ENCODE data around the gene CREB3. TPM values are rescaled to one million over a fixed set of nuclear protein-coding genes. Genes with fewer than 3 reads are reported as not detected.
A peak's percentile ranks its signal among the peaks of the same experiment; 100 is the strongest.

CREB3 gene
- total RNA-seq, 1 experiment from 2014 or later, result 27.3 TPM

DNA sequence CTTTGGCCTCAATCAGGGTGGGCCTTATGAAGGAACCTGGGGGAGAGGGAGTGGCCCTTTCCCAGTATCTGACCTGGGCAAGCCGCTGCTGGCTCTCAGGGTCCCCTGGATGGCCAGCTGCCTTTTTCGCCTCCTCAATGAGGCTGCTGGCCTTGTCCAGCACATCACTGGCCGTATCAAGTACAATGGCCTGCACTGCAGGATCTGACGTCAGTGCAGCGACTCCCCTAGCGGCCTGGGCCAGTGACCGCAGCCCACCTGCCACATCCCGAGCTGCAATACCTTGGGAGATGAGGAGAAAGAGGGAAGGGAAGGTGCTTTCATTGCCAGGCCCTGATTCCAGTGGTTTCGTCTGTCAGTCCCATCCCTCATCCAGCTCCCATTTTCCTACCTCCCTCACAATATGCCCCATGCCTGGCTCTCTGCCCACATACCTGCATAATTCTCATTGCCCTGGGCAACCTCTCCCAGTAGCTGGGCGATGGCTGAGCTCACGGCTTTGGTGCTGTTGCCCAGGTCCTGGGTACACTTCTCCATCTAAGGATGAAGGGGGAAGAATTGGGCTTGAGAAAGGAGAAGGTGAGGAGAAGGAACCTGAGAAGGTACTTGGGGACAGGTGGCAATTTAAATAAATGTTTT, 19.6 kb upstream of the CREB3 start:
- Mint-ChIP-seq H3K9me3 (no peaks in the 10 kb centered on the region), H3K27ac (peak overlapping the region in 1 of 3 experiments; percentile 23; a peak in 1 of 7 replicates), H3K4me3 (no peak overlapping the region), H3K4me1 (peaks cover 0 to 9% of the 10 kb centered on the region in 2 experiments; a peak in 2 of 4 replicates), H3K36me3 (ENCODE audit: insufficient read depth in 1 of 3, low read depth in 3 of 3) (peaks cover 54 to 93% (median 76%) of the 10 kb centered on the region in 3 experiments), H3K27me3 (ENCODE audit: low read depth) (no peaks in the 10 kb centered on the region; the same call in 1 of the 2 replicates)
- H2BK15ac ChIP-seq (ENCODE audit: low read depth, low read length), result no peak overlapping the region
- no peak overlapping the region for H3K23ac ChIP-seq (ENCODE audit: insufficient read length, low read depth, low read length)
- no peak overlapping the region for H3K18ac ChIP-seq (ENCODE audit: insufficient read length, low read depth, low read length)
- H3K4ac ChIP-seq (ENCODE audit: low read depth, low read length), result no peak overlapping the region
- no peaks in the 10 kb centered on the region for H3K27me3 ChIP-seq (ENCODE audit: insufficient read depth, low read length)
- H3K79me2 ChIP-seq (ENCODE audit: insufficient read depth, low read length), result no peaks in the 10 kb centered on the region
- TF ChIP-seq, protein P1, sequence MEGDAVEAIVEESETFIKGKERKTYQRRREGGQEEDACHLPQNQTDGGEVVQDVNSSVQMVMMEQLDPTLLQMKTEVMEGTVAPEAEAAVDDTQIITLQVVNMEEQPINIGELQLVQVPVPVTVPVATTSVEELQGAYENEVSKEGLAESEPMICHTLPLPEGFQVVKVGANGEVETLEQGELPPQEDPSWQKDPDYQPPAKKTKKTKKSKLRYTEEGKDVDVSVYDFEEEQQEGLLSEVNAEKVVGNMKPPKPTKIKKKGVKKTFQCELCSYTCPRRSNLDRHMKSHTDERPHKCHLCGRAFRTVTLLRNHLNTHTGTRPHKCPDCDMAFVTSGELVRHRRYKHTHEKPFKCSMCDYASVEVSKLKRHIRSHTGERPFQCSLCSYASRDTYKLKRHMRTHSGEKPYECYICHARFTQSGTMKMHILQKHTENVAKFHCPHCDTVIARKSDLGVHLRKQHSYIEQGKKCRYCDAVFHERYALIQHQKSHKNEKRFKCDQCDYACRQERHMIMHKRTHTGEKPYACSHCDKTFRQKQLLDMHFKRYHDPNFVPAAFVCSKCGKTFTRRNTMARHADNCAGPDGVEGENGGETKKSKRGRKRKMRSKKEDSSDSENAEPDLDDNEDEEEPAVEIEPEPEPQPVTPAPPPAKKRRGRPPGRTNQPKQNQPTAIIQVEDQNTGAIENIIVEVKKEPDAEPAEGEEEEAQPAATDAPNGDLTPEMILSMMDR (conservative IDR thresholded peaks at IDR 0.05), result peak; percentile 44
- H3K14ac ChIP-seq (ENCODE audit: insufficient read depth, low read length), result no peak overlapping the region
- no peaks in the 10 kb centered on the region for H3K4me1 ChIP-seq (ENCODE audit: insufficient read depth, low read length)
- H4K5ac ChIP-seq (ENCODE audit: insufficient read length, low read depth, low read length), result no peak overlapping the region
- H2BK120ac ChIP-seq (ENCODE audit: low read depth, low read length, poor library complexity, severe bottlenecking), result no peak overlapping the region
- no peak overlapping the region for H4K8ac ChIP-seq (replicated peaks; ENCODE audit: insufficient read length, low read depth, low read length)
- H4K20me1 ChIP-seq (ENCODE audit: control insufficient read depth, insufficient read depth, insufficient read length), result no peaks in the 10 kb centered on the region
- no peaks in the 10 kb centered on the region for H3K23me2 ChIP-seq (ENCODE audit: insufficient read length, low read depth, low read length, poor library complexity, severe bottlenecking)
- no peak overlapping the region for H2AK5ac ChIP-seq (ENCODE audit: insufficient read length, low read length)
- no peak overlapping the region for H3K56ac ChIP-seq (ENCODE audit: insufficient read length, low read depth, low read length)
- H2BK5ac ChIP-seq (ENCODE audit: insufficient read length, low read length), result no peak overlapping the region
- H3K4me2 ChIP-seq (ENCODE audit: insufficient read depth, insufficient read length, low read length), result no peak overlapping the region
- no CpG with 5 or more reads among the region's 11 CpGs for WGBS (ENCODE audit: extremely low coverage, insufficient read length, low lambda C conversion rate)
- no peaks in the 10 kb centered on the region for H3K9me3 ChIP-seq (ENCODE audit: control insufficient read depth, low read depth, low read length)
- no peak overlapping the region for H3K9ac ChIP-seq (ENCODE audit: extremely low read depth, insufficient read length, low read length)
- H2BK12ac ChIP-seq (ENCODE audit: insufficient read length, low read depth, low read length), result no peak overlapping the region
- no peak overlapping the region for H3T11ph ChIP-seq (ENCODE audit: low read length)
- no peaks in the 10 kb centered on the region for H3K79me1 ChIP-seq (ENCODE audit: insufficient read depth, low read depth, low read length, poor library complexity, severe bottlenecking)
- no peak overlapping the region for H4K91ac ChIP-seq (ENCODE audit: insufficient read length, low read depth, low read length)
- DNase-seq, result peak; percentile 47
- no peak overlapping the region for H2BK20ac ChIP-seq (ENCODE audit: low read depth, low read length, poor library complexity, severe bottlenecking)
- no peak overlapping the region for H2AFZ ChIP-seq (ENCODE audit: low read length)
- no peak overlapping the region for H3K27ac ChIP-seq (ENCODE audit: insufficient read length, low read depth, low read length)

Measured in H9 (cell line).